Measurements from ENCODE around the gene MAP7D2.

Gene MAP7D2

GRCh38 chrX:20116087-20116576 is 575 bp downstream of the MAP7D2 start:
- in situ Hi-C loops (cut with MboI; ENCODE audit: low sequenced_read_pairs) = loop anchor here (25.0 kb wide), 1 partner anchor 204 kb away; no protein-coding TSS in a partner anchor

GRCh38 chrX:20112022-20112774 is 4.5 kb downstream of the MAP7D2 start:
- in situ Hi-C loops (cut with MboI; ENCODE audit: low sequenced_read_pairs) = loop anchor here (25.0 kb wide), 1 partner anchor 200 kb away; no protein-coding TSS in a partner anchor

- in situ Hi-C loops (cut with MboI; ENCODE audit: low sequenced_read_pairs) = loop anchor here (25.0 kb wide), 1 partner anchor 199 kb away; no protein-coding TSS in a partner anchor
These were observed 5.4 kb downstream of the MAP7D2 start for GRCh38 chrX:20111271-20111670.

- in situ Hi-C loops (cut with MboI; ENCODE audit: low sequenced_read_pairs) = loop anchor here (25.0 kb wide), 1 partner anchor 190 kb away; no protein-coding TSS in a partner anchor
These were observed 14.6 kb downstream of the MAP7D2 start for GRCh38 chrX:20101934-20102581.

- in situ Hi-C loops (cut with MboI; ENCODE audit: low sequenced_read_pairs) = no loop called here
These were observed 25.2 kb downstream of the MAP7D2 start for GRCh38 chrX:20091499-20091898.

- in situ Hi-C loops (cut with MboI; ENCODE audit: low sequenced_read_pairs) = no loop called here
These were observed 26.9 kb downstream of the MAP7D2 start for GRCh38 chrX:20089845-20090244.

GRCh38 chrX:20080277-20080676 is 36.4 kb downstream of the MAP7D2 start:
- in situ Hi-C loops (cut with MboI; ENCODE audit: low sequenced_read_pairs) = no loop called here

- in situ Hi-C loops (cut with MboI; ENCODE audit: low sequenced_read_pairs) = no loop called here
These were observed 45.1 kb downstream of the MAP7D2 start for GRCh38 chrX:20071511-20072079.

GRCh38 chrX:20067709-20068561 is 48.8 kb downstream of the MAP7D2 start:
- in situ Hi-C loops (cut with MboI; ENCODE audit: low sequenced_read_pairs) = no loop called here

- in situ Hi-C loops (cut with MboI; ENCODE audit: low sequenced_read_pairs) = no loop called here
These were observed 49.6 kb downstream of the MAP7D2 start for GRCh38 chrX:20066968-20067708.

GRCh38 chrX:20063716-20064351 is 52.9 kb downstream of the MAP7D2 start:
- in situ Hi-C loops (cut with MboI; ENCODE audit: low sequenced_read_pairs) = no loop called here

GRCh38 chrX:20063153-20063552 is 53.6 kb downstream of the MAP7D2 start:
- in situ Hi-C loops (cut with MboI; ENCODE audit: low sequenced_read_pairs) = no loop called here

- in situ Hi-C loops (cut with MboI; ENCODE audit: low sequenced_read_pairs) = no loop called here
These were observed 54.9 kb downstream of the MAP7D2 start for GRCh38 chrX:20061855-20062254.

GRCh38 chrX:20060961-20061748 is 55.6 kb downstream of the MAP7D2 start:
- in situ Hi-C loops (cut with MboI; ENCODE audit: low sequenced_read_pairs) = no loop called here

- in situ Hi-C loops (cut with MboI; ENCODE audit: low sequenced_read_pairs) = no loop called here
These were observed 57.1 kb downstream of the MAP7D2 start for GRCh38 chrX:20059467-20060128.

GRCh38 chrX:20057479-20057878 is 59.2 kb downstream of the MAP7D2 start:
- in situ Hi-C loops (cut with MboI; ENCODE audit: low sequenced_read_pairs) = no loop called here

- in situ Hi-C loops (cut with MboI; ENCODE audit: low sequenced_read_pairs) = no loop called here
These were observed 60.0 kb downstream of the MAP7D2 start for GRCh38 chrX:20056704-20057103.

GRCh38 chrX:20053537-20053936 is 63.2 kb downstream of the MAP7D2 start:
- in situ Hi-C loops (cut with MboI; ENCODE audit: low sequenced_read_pairs) = no loop called here

Measured in HL-60/S4 treated with phorbol 12-myristate 13-acetate at 8.2 ng/mL for 4 days and 3 days (cell line).